DND-41 (cell line): ENCODE measurements around the gene ARHGAP31.
A peak's percentile ranks its signal among the peaks of the same experiment; 100 is the strongest.

Source experiments
- ATAC-seq: fragments of 200-7000 bp; cut with Tn5 transposase; 3 replicates; pipeline ENCODE4 v1.9.1; 2021; ENCODE audit warnings: low read depth; ENCODE audit not compliant: insufficient read depth
- DNase-seq: peaks from one replicate; pipeline ENCODE4 v3.0.0-alpha.2; 2020
- H2AFZ ChIP-seq: 2 replicates; pipeline ENCODE4 v1.6.0; 2012; ENCODE audit warnings: low read depth, low read length
- H3K27ac ChIP-seq: 2 replicates; pipeline ENCODE4 v1.5.1; 2012; ENCODE audit warnings: low read length, inconsistent platforms
- H3K27me3 ChIP-seq: fragments of 200-600 bp; sonication (generic); 2 replicates; pipeline ENCODE4 v1.6.0; 2012; ENCODE audit warnings: low read length, mild to moderate bottlenecking, inconsistent platforms; ENCODE audit not compliant: insufficient read depth, poor library complexity
- H3K36me3 ChIP-seq: 2 replicates; pipeline ENCODE4 v1.5.1; 2012; ENCODE audit warnings: low read length, inconsistent platforms; ENCODE audit not compliant: insufficient read depth
- H3K4me1 ChIP-seq: 2 replicates; pipeline ENCODE4 v1.5.1; 2012; ENCODE audit warnings: mild to moderate bottlenecking, low read length; ENCODE audit not compliant: insufficient read depth
- H3K4me2 ChIP-seq: 2 replicates; pipeline ENCODE4 v1.6.0; 2012; ENCODE audit warnings: mild to moderate bottlenecking, moderate library complexity, low read length, inconsistent platforms; ENCODE audit not compliant: insufficient read depth
- H3K4me3 ChIP-seq, 2 experiments: fragments of 200-600 bp in 1 of 2; shearing (Covaris generic) in 1 of 2; 2 replicates each; pipeline ENCODE4 v1.5.1; 2012 to 2016; ENCODE audit warnings: inconsistent platforms in 2 of 2, low read length in 2 of 2, mild to moderate bottlenecking in 2 of 2, low read depth in 1 of 2, moderate library complexity in 1 of 2
- H3K79me2 ChIP-seq: 2 replicates; pipeline ENCODE4 v1.6.0; 2012; ENCODE audit warnings: low read length, inconsistent platforms; ENCODE audit not compliant: insufficient read depth
- H3K9ac ChIP-seq: 2 replicates; pipeline ENCODE4 v1.6.0; 2012; ENCODE audit warnings: low read depth, mild to moderate bottlenecking, inconsistent platforms, low read length, moderate library complexity
- H3K9me3 ChIP-seq: 2 replicates; pipeline ENCODE4 v1.5.1; 2012; ENCODE audit warnings: low read length, moderate library complexity, mild to moderate bottlenecking, inconsistent platforms; ENCODE audit not compliant: insufficient read depth, severe bottlenecking
- H4K20me1 ChIP-seq: 2 replicates; pipeline ENCODE4 v1.6.0; 2012; ENCODE audit warnings: low read length; ENCODE audit not compliant: insufficient read depth
- EZH2 ChIP-seq: IDR thresholded peaks from 3 replicates; pipeline ENCODE4 v1.6.1; 2012; ENCODE audit warnings: borderline replicate concordance, low read depth, mild to moderate bottlenecking, moderate library complexity, low read length, inconsistent platforms; ENCODE audit not compliant: severe bottlenecking
- TF ChIP-seq, protein P1 (sequence below): IDR thresholded peaks from 2 replicates; pipeline ENCODE4 v1.5.1; 2012; ENCODE audit warnings: borderline replicate concordance, low read length, moderate library complexity, mild to moderate bottlenecking; ENCODE audit not compliant: poor library complexity, severe bottlenecking; ENCODE audit errors: extremely low read depth

The ARHGAP31 gene

DNA sequence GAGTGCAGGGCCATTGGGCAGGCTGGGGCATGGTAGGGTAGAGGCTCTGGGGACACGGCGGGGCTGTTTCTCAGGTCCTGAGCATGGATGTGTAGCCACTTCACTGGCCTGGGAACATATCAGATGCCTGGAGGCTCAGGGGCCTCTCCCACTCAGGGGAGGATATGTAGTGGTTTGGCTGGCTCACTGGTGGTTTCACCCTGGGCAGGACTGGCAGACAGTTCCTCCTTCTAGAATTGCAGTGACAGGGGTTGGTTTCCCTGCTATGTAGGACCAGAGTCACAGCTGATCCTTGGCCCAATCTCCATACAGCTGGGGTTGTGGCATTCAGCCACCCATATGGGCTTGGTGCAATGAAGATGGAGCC, 4.8 kb upstream of the ARHGAP31 start:
- no peak overlapping the region for H3K4me2 ChIP-seq
- H4K20me1 ChIP-seq, result 0 out of 2 replicates have a peak, but pooled peaks cover 3% of the 10 kb centered on the region
- no peak overlapping the region for H3K9ac ChIP-seq
- no peak overlapping the region for H3K4me3 ChIP-seq
- ATAC-seq, result no peak
- H3K79me2 ChIP-seq, result no peaks in the 10 kb centered on the region
- peaks cover 16% of the 10 kb centered on the region for H3K27me3 ChIP-seq
- H2AFZ ChIP-seq, result no peak overlapping the region
- H3K27ac ChIP-seq, result no peak overlapping the region
- H3K9me3 ChIP-seq, result peaks cover 12% of the 10 kb centered on the region
- TF ChIP-seq, protein P1, sequence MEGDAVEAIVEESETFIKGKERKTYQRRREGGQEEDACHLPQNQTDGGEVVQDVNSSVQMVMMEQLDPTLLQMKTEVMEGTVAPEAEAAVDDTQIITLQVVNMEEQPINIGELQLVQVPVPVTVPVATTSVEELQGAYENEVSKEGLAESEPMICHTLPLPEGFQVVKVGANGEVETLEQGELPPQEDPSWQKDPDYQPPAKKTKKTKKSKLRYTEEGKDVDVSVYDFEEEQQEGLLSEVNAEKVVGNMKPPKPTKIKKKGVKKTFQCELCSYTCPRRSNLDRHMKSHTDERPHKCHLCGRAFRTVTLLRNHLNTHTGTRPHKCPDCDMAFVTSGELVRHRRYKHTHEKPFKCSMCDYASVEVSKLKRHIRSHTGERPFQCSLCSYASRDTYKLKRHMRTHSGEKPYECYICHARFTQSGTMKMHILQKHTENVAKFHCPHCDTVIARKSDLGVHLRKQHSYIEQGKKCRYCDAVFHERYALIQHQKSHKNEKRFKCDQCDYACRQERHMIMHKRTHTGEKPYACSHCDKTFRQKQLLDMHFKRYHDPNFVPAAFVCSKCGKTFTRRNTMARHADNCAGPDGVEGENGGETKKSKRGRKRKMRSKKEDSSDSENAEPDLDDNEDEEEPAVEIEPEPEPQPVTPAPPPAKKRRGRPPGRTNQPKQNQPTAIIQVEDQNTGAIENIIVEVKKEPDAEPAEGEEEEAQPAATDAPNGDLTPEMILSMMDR, result no peak
- no peak for TF ChIP-seq EZH2
- DNase-seq, result no peak
- H3K4me1 ChIP-seq, result peaks cover 23% of the 10 kb centered on the region
- no peaks in the 10 kb centered on the region for H3K36me3 ChIP-seq

DNA sequence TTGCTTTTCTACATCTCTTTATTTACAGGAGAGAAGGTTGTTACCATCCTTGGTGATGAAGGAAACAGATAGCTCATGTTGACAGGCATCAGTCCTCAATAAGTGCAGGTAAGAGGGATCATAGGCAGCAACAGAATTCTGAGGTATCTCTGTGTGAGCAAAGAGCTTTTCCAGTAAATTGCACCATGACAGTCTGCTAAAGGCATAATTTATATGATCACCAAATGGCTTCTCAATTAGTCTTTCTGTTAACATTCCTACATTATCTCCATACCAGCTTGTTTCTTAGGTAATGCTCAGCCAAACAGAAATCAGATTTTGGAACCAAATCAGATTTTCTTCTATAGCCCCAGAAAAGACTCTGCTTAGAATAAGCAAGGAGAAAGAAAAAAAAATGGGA, 3.6 kb upstream of the ARHGAP31 start:
- Histone ChIP-seq H2AFZ (no peak overlapping the region), H3K27ac (no peak overlapping the region), H4K20me1 (peaks cover 3% of the 10 kb centered on the region; the same call in 1 of the 2 replicates), H3K4me1 (peaks cover 31% of the 10 kb centered on the region), H3K4me2 (no peak overlapping the region), H3K9ac (no peak overlapping the region), H3K4me3 (no peak overlapping the region), H3K27me3 (peaks cover 27% of the 10 kb centered on the region), H3K36me3 (no peaks in the 10 kb centered on the region), H3K79me2 (no peaks in the 10 kb centered on the region), H3K9me3 (peaks cover 12% of the 10 kb centered on the region)
- no peak for TF ChIP-seq EZH2
- TF ChIP-seq, protein P1, result no peak
- DNase-seq, result no peak
- ATAC-seq, result no peak

DNA sequence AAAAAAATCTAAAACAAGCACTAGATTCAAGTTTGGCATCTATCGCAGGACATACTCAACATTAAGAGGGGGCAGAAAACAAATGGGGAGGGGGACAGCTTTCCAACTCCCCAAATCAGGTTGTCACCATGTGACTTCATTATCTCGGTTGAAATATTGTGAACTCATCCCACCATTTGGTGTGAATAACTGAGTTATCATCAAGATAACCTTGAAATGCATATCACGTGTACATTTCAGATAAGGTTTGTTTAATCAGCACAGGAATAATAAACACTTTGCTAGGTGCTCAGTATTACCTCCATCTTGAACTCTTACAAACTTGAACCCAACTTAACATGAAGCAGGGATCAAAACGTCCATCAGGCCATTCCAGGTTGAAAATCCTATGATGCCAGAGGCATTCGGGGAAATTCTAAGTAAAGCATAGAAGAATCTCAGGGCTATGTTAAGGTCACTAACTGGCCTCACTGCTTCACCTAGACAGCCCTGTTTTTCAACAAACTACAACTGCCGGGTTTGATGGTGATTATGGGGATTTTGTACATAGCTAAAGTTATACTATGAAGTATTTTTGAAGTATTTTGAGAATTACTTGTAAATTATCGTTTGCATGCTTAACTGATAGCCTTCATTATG, 3.0 kb upstream of the ARHGAP31 start:
- Histone ChIP-seq H3K4me1 (peaks cover 31% of the 10 kb centered on the region), H3K36me3 (no peaks in the 10 kb centered on the region), H4K20me1 (peaks cover 3% of the 10 kb centered on the region; the same call in 1 of the 2 replicates), H2AFZ (no peak overlapping the region), H3K27ac (no peak overlapping the region), H3K27me3 (peaks cover 33% of the 10 kb centered on the region), H3K79me2 (no peaks in the 10 kb centered on the region), H3K4me2 (no peak overlapping the region), H3K4me3 (no peak overlapping the region), H3K9ac (no peak overlapping the region), H3K9me3 (peaks cover 12% of the 10 kb centered on the region)
- TF ChIP-seq EZH2, result no peak
- TF ChIP-seq, protein P1, result no peak
- DNase-seq (no peak), ATAC-seq (no peak)

DNA sequence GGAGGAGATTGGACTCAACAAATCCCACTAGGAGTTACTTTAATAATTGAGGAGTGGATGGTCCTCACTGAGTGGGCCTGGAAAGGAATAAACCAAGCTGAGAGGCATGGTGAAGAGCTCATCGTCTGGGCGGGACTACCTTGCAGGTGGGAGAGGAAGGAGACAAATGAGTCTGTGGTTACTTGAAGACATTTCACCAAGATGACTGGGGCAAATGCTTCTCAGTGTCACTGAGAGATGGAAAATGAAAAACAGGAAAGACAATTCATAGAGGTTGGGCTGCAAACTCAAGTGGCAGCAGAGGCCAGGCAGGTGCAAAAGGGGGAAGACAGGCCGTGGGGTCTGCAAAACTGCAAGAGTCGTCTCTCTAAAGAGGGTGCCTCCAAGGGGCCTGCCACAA, 1.5 kb upstream of the ARHGAP31 start:
- Histone ChIP-seq H3K27me3 (peaks cover 45% of the 10 kb centered on the region), H3K79me2 (no peaks in the 10 kb centered on the region), H3K4me3 (peak overlapping the region in 1 of 2 experiments; percentile 70; a peak in 3 of 4 replicates), H4K20me1 (peaks cover 4% of the 10 kb centered on the region; the same call in 1 of the 2 replicates), H3K36me3 (no peaks in the 10 kb centered on the region), H2AFZ (no peak overlapping the region), H3K27ac (no peak overlapping the region), H3K4me1 (peaks cover 31% of the 10 kb centered on the region), H3K4me2 (peak overlapping the region; percentile 98), H3K9ac (peak overlapping the region; percentile 49; the same call in 1 of the 2 replicates), H3K9me3 (peaks cover 10% of the 10 kb centered on the region)
- DNase-seq (no peak), ATAC-seq (no peak)
- TF ChIP-seq, protein P1, result no peak
- TF ChIP-seq EZH2, result no peak
